Kidney epithelial cell (primary cell): Measurements from ENCODE around the gene ARHGAP40. TPM values are rescaled to one million over a fixed set of nuclear protein-coding genes. Genes with fewer than 3 reads are reported as not detected.
A peak's percentile ranks its signal among the peaks of the same experiment; 100 is the strongest.

ENCODE experiments used
- DNase-seq: peaks from one replicate; pipeline ENCODE4 v3.0.0-alpha.2; 2010; ENCODE audit warnings: low read depth
- H3K27me3 ChIP-seq: 2 replicates; pipeline ENCODE4 v1.6.0; 2011; ENCODE audit warnings: low read length; ENCODE audit not compliant: control insufficient read depth, insufficient read depth
- H3K36me3 ChIP-seq: 2 replicates; pipeline ENCODE4 v1.5.1; 2011; ENCODE audit warnings: low read length; ENCODE audit not compliant: control insufficient read depth, insufficient read depth
- H3K4me3 ChIP-seq: 2 replicates; pipeline ENCODE4 v1.5.1; 2011; ENCODE audit warnings: low read depth, mild to moderate bottlenecking, control low read depth, low read length
- CTCF ChIP-seq: IDR thresholded peaks from 2 replicates; pipeline ENCODE4 v1.5.1; 2011; ENCODE audit warnings: mild to moderate bottlenecking, moderate library complexity, low read length, control low read depth, inconsistent platforms; ENCODE audit not compliant: insufficient read depth, poor library complexity, severe bottlenecking
- total RNA-seq: library from RNA; depleted of rRNA; stranded (reverse); fragments of >200 nt; gene quantifications from 2 replicates; pipeline ENCODE4 v1.2.3, GENCODE V29; 2015

The ARHGAP40 gene
- total RNA-seq, 1 donor from 2014 or later, result 2.8 TPM

GRCh38 chr20:38633577-38634093 is 32.0 kb downstream of the ARHGAP40 start:
- no peak overlapping the region for H3K4me3 ChIP-seq
- no peak for DNase-seq
- TF ChIP-seq CTCF, result peak; percentile 91
- no peaks in the 10 kb centered on the region for H3K36me3 ChIP-seq
- no peaks in the 10 kb centered on the region for H3K27me3 ChIP-seq

GRCh38 chr20:38635721-38636288 is 34.2 kb downstream of the ARHGAP40 start:
- H3K27me3 ChIP-seq, result no peaks in the 10 kb centered on the region
- no peak overlapping the region for H3K4me3 ChIP-seq
- DNase-seq, result peak; percentile 9
- no peaks in the 10 kb centered on the region for H3K36me3 ChIP-seq
- no peak for TF ChIP-seq CTCF

GRCh38 chr20:38640521-38640920 is 38.9 kb downstream of the ARHGAP40 start:
- no peaks in the 10 kb centered on the region for H3K36me3 ChIP-seq
- no peak for DNase-seq
- TF ChIP-seq CTCF, result no peak
- no peak overlapping the region for H3K4me3 ChIP-seq
- peaks cover 8% of the 10 kb centered on the region for H3K27me3 ChIP-seq

GRCh38 chr20:38642498-38642897 is 40.9 kb downstream of the ARHGAP40 start:
- H3K27me3 ChIP-seq, result peaks cover 18% of the 10 kb centered on the region
- no peak overlapping the region for H3K4me3 ChIP-seq
- no peak for DNase-seq
- no peaks in the 10 kb centered on the region for H3K36me3 ChIP-seq
- TF ChIP-seq CTCF, result no peak

- TF ChIP-seq CTCF, result no peak
- no peak for DNase-seq
- Histone ChIP-seq H3K27me3 (peaks cover 22% of the 10 kb centered on the region), H3K36me3 (no peaks in the 10 kb centered on the region), H3K4me3 (no peak overlapping the region)
Measured at GRCh38 chr20:38644588-38645260, 43.1 kb downstream of the ARHGAP40 start.
